ENCODE data around the gene ARSG.

Gene ARSG

DNA sequence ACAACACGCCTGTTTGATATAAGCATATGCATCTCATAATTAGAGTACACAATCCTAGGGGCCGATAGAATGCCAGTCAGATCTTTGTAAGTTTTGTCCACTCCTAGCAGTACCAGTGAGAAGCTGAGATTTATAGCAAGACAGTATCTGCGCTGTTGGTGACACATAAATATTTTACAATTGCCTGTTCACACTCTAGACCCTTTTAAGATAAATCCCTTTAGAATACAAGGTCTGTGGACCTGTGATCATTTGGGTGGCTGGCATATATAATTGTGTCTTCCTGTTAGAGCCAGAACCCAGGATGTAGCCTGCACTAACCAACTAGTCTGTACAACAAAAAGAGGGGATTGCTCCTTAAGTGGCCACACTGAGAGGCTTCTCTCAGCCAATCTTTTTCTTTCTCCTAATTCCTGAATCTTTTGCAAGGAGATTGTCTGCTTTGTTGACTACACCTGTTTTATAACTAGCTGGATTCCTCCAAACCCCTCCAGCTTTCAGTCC lies 91.3 kb downstream of the ARSG start:
- DNase-seq: no peak

DNA sequence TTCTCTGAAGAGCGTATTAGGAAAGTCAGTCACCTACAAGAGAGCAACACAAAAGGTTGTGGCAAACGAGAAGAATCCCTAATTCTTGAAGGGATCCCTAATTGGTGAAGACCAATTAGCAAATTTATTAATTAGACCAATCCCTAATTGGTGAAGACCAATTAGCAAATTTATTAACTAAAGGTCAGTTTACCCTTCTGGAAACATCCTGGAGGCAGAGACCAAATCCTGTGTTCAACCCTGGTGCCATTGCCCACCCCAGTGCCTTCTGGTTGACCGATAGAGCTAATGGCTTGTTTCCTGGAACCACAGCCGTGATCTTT lies 91.8 kb downstream of the ARSG start:
- H3K36me3 Mint-ChIP-seq (ENCODE audit: low read depth): no peaks in the 10 kb centered on the region
- TF ChIP-seq, protein P1, sequence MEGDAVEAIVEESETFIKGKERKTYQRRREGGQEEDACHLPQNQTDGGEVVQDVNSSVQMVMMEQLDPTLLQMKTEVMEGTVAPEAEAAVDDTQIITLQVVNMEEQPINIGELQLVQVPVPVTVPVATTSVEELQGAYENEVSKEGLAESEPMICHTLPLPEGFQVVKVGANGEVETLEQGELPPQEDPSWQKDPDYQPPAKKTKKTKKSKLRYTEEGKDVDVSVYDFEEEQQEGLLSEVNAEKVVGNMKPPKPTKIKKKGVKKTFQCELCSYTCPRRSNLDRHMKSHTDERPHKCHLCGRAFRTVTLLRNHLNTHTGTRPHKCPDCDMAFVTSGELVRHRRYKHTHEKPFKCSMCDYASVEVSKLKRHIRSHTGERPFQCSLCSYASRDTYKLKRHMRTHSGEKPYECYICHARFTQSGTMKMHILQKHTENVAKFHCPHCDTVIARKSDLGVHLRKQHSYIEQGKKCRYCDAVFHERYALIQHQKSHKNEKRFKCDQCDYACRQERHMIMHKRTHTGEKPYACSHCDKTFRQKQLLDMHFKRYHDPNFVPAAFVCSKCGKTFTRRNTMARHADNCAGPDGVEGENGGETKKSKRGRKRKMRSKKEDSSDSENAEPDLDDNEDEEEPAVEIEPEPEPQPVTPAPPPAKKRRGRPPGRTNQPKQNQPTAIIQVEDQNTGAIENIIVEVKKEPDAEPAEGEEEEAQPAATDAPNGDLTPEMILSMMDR (IDR thresholded peaks at IDR 0.05): no peak
- no peaks in the 10 kb centered on the region for H3K27me3 Mint-ChIP-seq (ENCODE audit: low read depth, poor library complexity)
- no peak overlapping the region for H3K4me3 Mint-ChIP-seq
- DNase-seq: no peak
- no peaks in the 10 kb centered on the region for H3K9me3 Mint-ChIP-seq
- peaks cover 51% of the 10 kb centered on the region for H3K4me1 Mint-ChIP-seq
- no peak overlapping the region for H3K27ac Mint-ChIP-seq

More for the DNA sequence above, 91.3 kb downstream of the ARSG start:
- H3K27ac Mint-ChIP-seq: no peak overlapping the region
- H3K4me3 Mint-ChIP-seq: no peak overlapping the region
- H3K4me1 Mint-ChIP-seq: peaks cover 53% of the 10 kb centered on the region
- no peaks in the 10 kb centered on the region for H3K36me3 Mint-ChIP-seq (ENCODE audit: low read depth)
- TF ChIP-seq, protein P1 (IDR thresholded peaks at IDR 0.05): no peak
- no peaks in the 10 kb centered on the region for H3K9me3 Mint-ChIP-seq
- H3K27me3 Mint-ChIP-seq (ENCODE audit: low read depth, poor library complexity): peaks cover 4% of the 10 kb centered on the region

DNA sequence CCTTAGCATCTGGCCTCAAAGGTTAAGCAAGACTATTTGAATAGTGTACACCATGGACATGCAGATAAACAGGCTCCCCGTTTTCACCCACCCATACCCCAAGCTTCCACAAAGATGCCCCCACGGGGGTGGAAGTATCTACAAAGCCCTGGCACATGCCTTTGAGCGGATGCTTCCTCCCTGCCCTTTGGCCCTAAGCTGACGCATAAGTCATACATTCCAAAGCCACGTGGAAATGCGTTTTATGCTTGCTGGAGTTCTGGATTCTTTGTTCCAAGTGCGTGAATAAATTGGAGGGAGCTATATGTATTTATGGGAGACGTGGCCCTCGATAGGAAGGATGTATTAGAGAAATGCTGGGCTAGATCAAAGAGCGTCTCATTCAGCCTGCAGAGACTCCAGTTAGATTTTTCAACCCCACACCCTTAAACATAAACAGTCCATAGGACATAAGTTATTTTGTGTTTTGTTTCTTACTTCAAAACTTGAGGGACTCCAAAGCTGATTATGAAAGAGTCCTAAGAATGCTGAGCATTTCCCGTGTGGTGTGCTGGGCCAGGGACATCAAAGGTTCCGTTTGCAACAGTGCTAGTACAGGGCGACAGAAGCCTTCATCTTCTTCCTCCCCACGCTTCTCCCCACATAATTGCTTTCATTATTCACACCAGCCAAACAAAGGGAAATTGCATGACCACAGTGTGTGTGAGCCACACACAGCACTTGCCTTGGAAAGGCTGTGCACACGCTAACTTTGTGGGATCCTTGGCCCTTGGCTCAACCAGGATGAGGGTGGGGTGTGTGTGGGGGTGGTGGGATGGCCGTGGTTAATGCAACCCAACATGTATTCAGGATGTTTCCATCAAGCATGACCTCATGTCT lies 92.4 kb downstream of the ARSG start:
- Mint-ChIP-seq H3K27ac (no peak overlapping the region), H3K27me3 (ENCODE audit: low read depth, poor library complexity) (no peaks in the 10 kb centered on the region), H3K4me1 (peaks cover 45% of the 10 kb centered on the region), H3K9me3 (no peaks in the 10 kb centered on the region), H3K36me3 (ENCODE audit: low read depth) (no peaks in the 10 kb centered on the region), H3K4me3 (no peak overlapping the region)
- no peak for DNase-seq
- TF ChIP-seq, protein P1 (IDR thresholded peaks at IDR 0.05): no peak

DNA sequence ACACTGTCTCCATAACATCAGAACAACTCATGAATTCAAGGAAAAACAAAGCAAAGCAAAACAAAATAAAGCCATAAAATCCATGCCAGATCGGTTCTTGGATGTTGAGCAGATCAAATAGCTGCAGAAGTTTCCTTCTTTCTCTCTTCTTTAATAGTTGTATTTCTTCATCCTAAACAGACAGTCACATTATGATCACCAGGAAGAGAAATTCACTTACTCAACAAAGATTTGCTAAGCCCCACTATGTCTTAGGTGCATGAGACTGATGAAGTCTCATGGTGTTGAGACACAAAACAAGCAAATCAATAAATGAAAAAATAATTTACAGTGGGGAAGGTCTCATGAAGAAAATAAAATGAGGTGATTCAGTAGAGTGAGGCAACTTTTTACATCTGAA lies 93.2 kb downstream of the ARSG start:
- Mint-ChIP-seq H3K9me3 (no peaks in the 10 kb centered on the region), H3K27ac (no peak overlapping the region), H3K4me1 (peaks cover 42% of the 10 kb centered on the region), H3K36me3 (ENCODE audit: low read depth) (no peaks in the 10 kb centered on the region), H3K27me3 (ENCODE audit: low read depth, poor library complexity) (peaks cover 4% of the 10 kb centered on the region), H3K4me3 (no peak overlapping the region)
- DNase-seq: no peak
- TF ChIP-seq, protein P1 (IDR thresholded peaks at IDR 0.05): no peak

DNA sequence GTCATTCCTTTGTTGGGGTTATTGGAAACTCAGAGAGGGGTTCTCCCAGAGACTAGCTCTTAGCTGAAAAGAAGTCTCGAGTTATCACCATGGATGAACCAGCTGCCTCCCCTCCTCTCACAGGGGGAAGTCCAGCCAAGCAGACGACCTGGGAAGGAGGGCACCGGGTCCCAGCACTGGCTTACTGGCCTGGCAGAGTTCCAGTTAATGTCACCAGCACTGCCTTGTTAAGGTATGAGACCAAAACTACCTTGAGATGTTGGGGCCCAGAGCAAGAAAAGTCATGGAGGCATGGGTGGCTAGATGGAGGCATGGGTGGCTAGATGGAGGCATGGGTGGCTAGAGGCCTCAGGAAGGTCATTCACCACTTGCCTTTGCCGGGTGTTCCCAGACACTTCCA lies 93.6 kb downstream of the ARSG start:
- Mint-ChIP-seq H3K27ac (no peak overlapping the region), H3K9me3 (no peaks in the 10 kb centered on the region), H3K4me1 (peaks cover 37% of the 10 kb centered on the region), H3K4me3 (no peak overlapping the region), H3K36me3 (ENCODE audit: low read depth) (no peaks in the 10 kb centered on the region), H3K27me3 (ENCODE audit: low read depth, poor library complexity) (peaks cover 7% of the 10 kb centered on the region)
- TF ChIP-seq, protein P1 (IDR thresholded peaks at IDR 0.05): no peak
- DNase-seq: no peak

Data from nephron progenitor cell (in vitro differentiated cells).